HL-60 (cell line): ENCODE measurements around the gene TNNT1.

ENCODE experiments used
- DNase-seq, 2 experiments: peaks; one replicate each; pipeline ENCODE4 v3.0.0-alpha.2; 2010 to 2020; ENCODE audit warnings: low read depth in 1 of 2, low spot score in 1 of 2
- H3K27ac ChIP-seq: fragments of 250-450 bp; sonication (Bioruptor Pico); replicated peaks from 2 replicates; pipeline ENCODE4 v1.5.1; 2020; ENCODE audit warnings: mild to moderate bottlenecking, moderate library complexity
- H3K27me3 ChIP-seq: fragments of 250-450 bp; sonication (Bioruptor Pico); 2 replicates; pipeline ENCODE4 v1.5.1; 2021; ENCODE audit warnings: mild to moderate bottlenecking, moderate library complexity; ENCODE audit not compliant: insufficient read depth, poor library complexity, severe bottlenecking
- H3K4me3 ChIP-seq: replicated peaks from 2 replicates; pipeline ENCODE4 v1.5.1; 2011; ENCODE audit warnings: mild to moderate bottlenecking, control low read depth, low read length; ENCODE audit not compliant: insufficient read depth
- CTCF ChIP-seq: IDR thresholded peaks from one replicate; pipeline ENCODE4 v1.5.1; 2011; ENCODE audit warnings: low read length, control low read depth, inconsistent platforms; ENCODE audit not compliant: insufficient read depth
- GABPA ChIP-seq: IDR thresholded peaks from 2 replicates; pipeline ENCODE4 v1.6.1; 2012; ENCODE audit warnings: low read depth
- POLR2AphosphoS5 ChIP-seq: IDR thresholded peaks from 2 replicates; pipeline ENCODE4 v1.6.1; 2012; ENCODE audit warnings: low read depth
- SPI1 ChIP-seq: IDR thresholded peaks from 2 replicates; pipeline ENCODE4 v1.6.1; 2012; ENCODE audit warnings: low read depth, mild to moderate bottlenecking, borderline replicate concordance
- TF ChIP-seq, protein P1 (sequence below): IDR thresholded peaks from 2 replicates; pipeline ENCODE4 v1.6.1; 2012; ENCODE audit warnings: low read depth; ENCODE audit not compliant: insufficient replicate concordance

The TNNT1 gene

GRCh38 chr19:55119053-55119452, 30.0 kb downstream of the TNNT1 start:
- H3K27ac ChIP-seq = no peak overlapping the region
- H3K4me3 ChIP-seq = no peak overlapping the region
- peaks cover 2% of the 10 kb centered on the region for H3K27me3 ChIP-seq
- TF ChIP-seq, protein P1, sequence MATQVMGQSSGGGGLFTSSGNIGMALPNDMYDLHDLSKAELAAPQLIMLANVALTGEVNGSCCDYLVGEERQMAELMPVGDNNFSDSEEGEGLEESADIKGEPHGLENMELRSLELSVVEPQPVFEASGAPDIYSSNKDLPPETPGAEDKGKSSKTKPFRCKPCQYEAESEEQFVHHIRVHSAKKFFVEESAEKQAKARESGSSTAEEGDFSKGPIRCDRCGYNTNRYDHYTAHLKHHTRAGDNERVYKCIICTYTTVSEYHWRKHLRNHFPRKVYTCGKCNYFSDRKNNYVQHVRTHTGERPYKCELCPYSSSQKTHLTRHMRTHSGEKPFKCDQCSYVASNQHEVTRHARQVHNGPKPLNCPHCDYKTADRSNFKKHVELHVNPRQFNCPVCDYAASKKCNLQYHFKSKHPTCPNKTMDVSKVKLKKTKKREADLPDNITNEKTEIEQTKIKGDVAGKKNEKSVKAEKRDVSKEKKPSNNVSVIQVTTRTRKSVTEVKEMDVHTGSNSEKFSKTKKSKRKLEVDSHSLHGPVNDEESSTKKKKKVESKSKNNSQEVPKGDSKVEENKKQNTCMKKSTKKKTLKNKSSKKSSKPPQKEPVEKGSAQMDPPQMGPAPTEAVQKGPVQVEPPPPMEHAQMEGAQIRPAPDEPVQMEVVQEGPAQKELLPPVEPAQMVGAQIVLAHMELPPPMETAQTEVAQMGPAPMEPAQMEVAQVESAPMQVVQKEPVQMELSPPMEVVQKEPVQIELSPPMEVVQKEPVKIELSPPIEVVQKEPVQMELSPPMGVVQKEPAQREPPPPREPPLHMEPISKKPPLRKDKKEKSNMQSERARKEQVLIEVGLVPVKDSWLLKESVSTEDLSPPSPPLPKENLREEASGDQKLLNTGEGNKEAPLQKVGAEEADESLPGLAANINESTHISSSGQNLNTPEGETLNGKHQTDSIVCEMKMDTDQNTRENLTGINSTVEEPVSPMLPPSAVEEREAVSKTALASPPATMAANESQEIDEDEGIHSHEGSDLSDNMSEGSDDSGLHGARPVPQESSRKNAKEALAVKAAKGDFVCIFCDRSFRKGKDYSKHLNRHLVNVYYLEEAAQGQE = no peak
- DNase-seq = no peak

DNA sequence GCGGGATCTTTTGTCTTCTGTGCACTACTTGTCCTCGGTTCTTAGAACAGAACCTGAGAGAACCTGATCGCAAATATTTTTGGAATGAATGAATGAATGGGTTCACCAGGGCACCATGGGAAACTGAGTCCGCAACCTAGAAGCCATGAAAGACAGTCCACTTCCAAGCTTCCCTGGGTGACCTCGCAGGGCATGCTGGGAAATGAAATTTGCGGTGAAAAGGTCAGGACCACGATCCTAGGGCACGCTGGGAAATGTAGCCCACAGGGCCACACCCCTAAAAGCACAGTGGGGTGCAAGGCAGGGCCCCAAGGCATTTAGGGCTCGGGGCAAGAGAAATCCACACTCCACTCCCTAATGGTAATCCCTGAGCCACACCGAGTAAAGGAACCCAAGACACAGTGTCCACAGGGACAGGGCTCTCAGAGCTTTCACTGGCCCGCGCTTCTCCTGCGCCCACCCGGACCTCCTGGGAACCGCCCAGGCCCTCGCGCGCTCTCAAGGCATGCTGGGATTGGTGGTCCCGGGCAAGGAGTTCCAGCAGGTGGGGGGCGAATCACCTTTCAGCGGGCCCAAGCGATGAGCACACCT, 30.5 kb downstream of the TNNT1 start:
- Histone ChIP-seq H3K27ac (peak overlapping the region; percentile 67), H3K4me3 (peak overlapping the region; percentile 64), H3K27me3 (no peaks in the 10 kb centered on the region)
- TF ChIP-seq SPI1 (no peak), GABPA (no peak), CTCF (no peak), POLR2AphosphoS5 (no peak)
- TF ChIP-seq, protein P1 = no peak
- DNase-seq = peak; percentile 45 to 61

GRCh38 chr19:55117663-55118391, 31.2 kb downstream of the TNNT1 start:
- Histone ChIP-seq H3K4me3 (peak overlapping the region; percentile 64), H3K27ac (peak overlapping the region; percentile 67), H3K27me3 (no peaks in the 10 kb centered on the region)
- peak; percentile 65; the same call in 1 of the 2 replicates for TF ChIP-seq SPI1
- TF ChIP-seq, protein P1 = no peak
- TF ChIP-seq POLR2AphosphoS5 = peak; percentile 64
- peak; percentile 49; the same call in 1 of the 2 replicates for TF ChIP-seq GABPA
- peak; percentile 96 to 99 for DNase-seq
